Vagina (tissue), 2 donors: ENCODE data around the gene EPS8L2.

ENCODE experiments used
- POLR2AphosphoS5 ChIP-seq, 2 donors: sonication (generic); formaldehyde crosslinking; IDR thresholded peaks; one replicate each; pipeline ENCODE4 v1.9.0; 2017; ENCODE audit warnings: antibody characterized with exemption in 2 of 2, mild to moderate bottlenecking in 2 of 2, low read depth in 1 of 2; ENCODE audit not compliant: insufficient read depth in 1 of 2
- TF ChIP-seq, protein P1 (sequence below), 3 experiments: fragments of 450-650 bp in 2 of 3; fragments of 200-600 bp in 1 of 3; sonication (generic) in 1 of 3; IDR thresholded peaks; one replicate each; pipeline ENCODE4 v1.5.1; 2017 to 2019; ENCODE audit warnings: antibody characterized with exemption in 3 of 3, mild to moderate bottlenecking in 2 of 3, moderate library complexity in 2 of 3

DNA sequence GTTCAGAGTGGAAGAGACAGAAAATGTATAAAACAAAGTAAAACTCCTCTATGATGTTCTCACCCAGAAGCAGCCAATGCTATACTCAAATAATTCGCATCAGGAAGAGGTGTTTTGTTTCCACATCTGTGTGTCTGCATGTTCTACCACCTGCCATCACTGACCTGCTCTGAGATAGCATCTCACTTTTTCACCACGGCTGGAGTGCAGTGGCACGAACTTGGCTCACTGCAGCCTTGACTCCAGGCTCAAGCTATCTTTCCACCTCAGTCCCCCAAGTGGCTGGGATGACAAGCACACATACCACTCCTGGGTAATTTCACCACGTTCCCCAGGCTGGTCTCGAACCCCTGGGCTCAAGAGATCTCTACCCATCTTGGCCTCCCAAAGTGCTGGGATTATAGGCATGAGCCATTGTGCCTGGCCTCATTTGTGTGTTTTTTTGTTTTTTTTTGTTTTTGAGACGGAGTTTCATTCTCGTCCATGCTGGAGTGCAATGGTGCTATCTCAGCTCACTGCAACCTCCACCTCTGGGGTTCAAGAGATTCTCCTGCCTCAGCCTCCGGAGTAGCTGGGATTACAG lies 55.6 kb downstream of the EPS8L2 start:
- TF ChIP-seq, protein P1, sequence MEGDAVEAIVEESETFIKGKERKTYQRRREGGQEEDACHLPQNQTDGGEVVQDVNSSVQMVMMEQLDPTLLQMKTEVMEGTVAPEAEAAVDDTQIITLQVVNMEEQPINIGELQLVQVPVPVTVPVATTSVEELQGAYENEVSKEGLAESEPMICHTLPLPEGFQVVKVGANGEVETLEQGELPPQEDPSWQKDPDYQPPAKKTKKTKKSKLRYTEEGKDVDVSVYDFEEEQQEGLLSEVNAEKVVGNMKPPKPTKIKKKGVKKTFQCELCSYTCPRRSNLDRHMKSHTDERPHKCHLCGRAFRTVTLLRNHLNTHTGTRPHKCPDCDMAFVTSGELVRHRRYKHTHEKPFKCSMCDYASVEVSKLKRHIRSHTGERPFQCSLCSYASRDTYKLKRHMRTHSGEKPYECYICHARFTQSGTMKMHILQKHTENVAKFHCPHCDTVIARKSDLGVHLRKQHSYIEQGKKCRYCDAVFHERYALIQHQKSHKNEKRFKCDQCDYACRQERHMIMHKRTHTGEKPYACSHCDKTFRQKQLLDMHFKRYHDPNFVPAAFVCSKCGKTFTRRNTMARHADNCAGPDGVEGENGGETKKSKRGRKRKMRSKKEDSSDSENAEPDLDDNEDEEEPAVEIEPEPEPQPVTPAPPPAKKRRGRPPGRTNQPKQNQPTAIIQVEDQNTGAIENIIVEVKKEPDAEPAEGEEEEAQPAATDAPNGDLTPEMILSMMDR (IDR thresholded peaks at IDR 0.05), result no peak
- TF ChIP-seq POLR2AphosphoS5 (IDR thresholded peaks at IDR 0.05; ENCODE audit: insufficient read depth in 1 of 2, low read depth in 1 of 2), result no peak
